HG03139 (cell line): ENCODE measurements around the gene DEDD.

Experiments used
- ATAC-seq: cut with Tn5 transposase; IDR thresholded peaks from one replicate; pipeline ENCODE4 v1.9.1; 2021; ENCODE audit not compliant: unreplicated experiment

Gene DEDD

GRCh38 chr1:161077426-161077825, 55.0 kb downstream of the DEDD start:
- no peak for ATAC-seq

- no peak for ATAC-seq
Measured at GRCh38 chr1:161076410-161076809, 56.1 kb downstream of the DEDD start.

GRCh38 chr1:161074676-161075368, 57.6 kb downstream of the DEDD start:
- ATAC-seq = no peak

GRCh38 chr1:161073474-161074121, 58.9 kb downstream of the DEDD start:
- ATAC-seq = no peak

GRCh38 chr1:161072751-161073449, 59.6 kb downstream of the DEDD start:
- no peak for ATAC-seq

GRCh38 chr1:161071886-161072371, 60.5 kb downstream of the DEDD start:
- no peak for ATAC-seq
